ENCODE data around the gene PPIE.

DNA sequence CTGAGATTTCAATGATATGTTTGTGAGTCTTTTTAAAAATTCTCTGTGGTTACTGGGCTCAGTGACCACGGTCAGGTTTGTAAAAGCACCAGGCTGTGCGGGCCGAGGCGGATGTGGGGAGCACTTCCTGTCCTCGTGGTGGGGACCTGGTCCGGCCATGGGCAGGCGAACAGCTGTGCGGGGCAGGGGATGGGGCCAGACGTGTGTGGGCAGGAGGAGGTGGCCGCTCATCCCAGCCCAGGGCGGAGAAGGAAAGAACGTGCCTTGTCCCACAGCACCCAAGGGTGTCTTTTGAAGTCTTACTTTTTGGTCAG, 37.7 kb downstream of the PPIE start:
- no peak for TF ChIP-seq POLR2AphosphoS5 (IDR thresholded peaks at IDR 0.05; ENCODE audit: low read depth, low read length)
- no peak for TF ChIP-seq CHD1 (IDR thresholded peaks at IDR 0.05; ENCODE audit: low read depth, low read length)
- TF ChIP-seq CREB1 (IDR thresholded peaks at IDR 0.05), result no peak
- TF ChIP-seq ZNF274 (IDR thresholded peaks at IDR 0.05; ENCODE audit: borderline replicate concordance, extremely low read depth, low read length), result no peak
- no peak for TF ChIP-seq HDAC2 (IDR thresholded peaks at IDR 0.05; ENCODE audit: borderline replicate concordance in 1 of 2, low read depth in 2 of 2, low read length in 2 of 2)
- no peak for TF ChIP-seq JUN (IDR thresholded peaks at IDR 0.05; ENCODE audit: low read depth, low read length)
- TF ChIP-seq CEBPB (IDR thresholded peaks at IDR 0.05; ENCODE audit: low read depth, low read length), result no peak
